Suprapubic skin (tissue), 4 donors: ENCODE results near the gene RPS21.

Experiments
- CTCF ChIP-seq, 2 donors: fragments of 200-600 bp in 1 of 2; fragments of 450-650 bp in 1 of 2; sonication (generic) in 1 of 2; IDR thresholded peaks; one replicate each; pipeline ENCODE4 v1.5.1; 2016 to 2019; ENCODE audit warnings: antibody characterized with exemption in 2 of 2, mild to moderate bottlenecking in 1 of 2, moderate library complexity in 1 of 2
- POLR2A ChIP-seq, 2 donors: fragments of 450-650 bp; IDR thresholded peaks; one replicate each; pipeline ENCODE4 v1.6.1; 2017; ENCODE audit warnings: antibody characterized with exemption in 2 of 2, mild to moderate bottlenecking in 2 of 2, moderate library complexity in 2 of 2
- POLR2AphosphoS5 ChIP-seq, 3 donors: sonication (generic); formaldehyde crosslinking; IDR thresholded peaks; one replicate each; pipeline ENCODE4 v1.6.1; 2017; ENCODE audit warnings: antibody characterized with exemption in 3 of 3

GRCh38 chr20:62417981-62418708, 31.2 kb downstream of the RPS21 start:
- TF ChIP-seq CTCF (IDR thresholded peaks at IDR 0.05) (no peak), POLR2AphosphoS5 (IDR thresholded peaks at IDR 0.05) (no peak), POLR2A (IDR thresholded peaks at IDR 0.05) (no peak)
